Measurements from ENCODE around the gene BSND. TPM values are rescaled to one million over a fixed set of nuclear protein-coding genes. Genes with fewer than 3 reads are reported as not detected.

Gene BSND
- total RNA-seq, 4 donors from 2014 or later, result not detected

GRCh38 chr1:55033265-55033614 is 34.5 kb downstream of the BSND start:
- TF ChIP-seq POLR2A (IDR thresholded peaks at IDR 0.05) (no peak), CTCF (IDR thresholded peaks at IDR 0.05) (no peak)
- WGBS, 2 donors, result 76 to 80% methylated on average over 7 of the region's 7 CpGs
- H3K27me3 ChIP-seq, result no peaks in the 10 kb centered on the region
- no peak overlapping the region for H3K27ac ChIP-seq
- DNase-seq, result no peak
- H3K4me1 ChIP-seq, result no peaks in the 10 kb centered on the region
- H3K4me3 ChIP-seq (replicated peaks in 1 of 3), result no peak overlapping the region
- no peaks in the 10 kb centered on the region for H3K36me3 ChIP-seq
- intact Hi-C loops (cut with DNase I), result no loop called here
- H3K9me3 ChIP-seq, result no peaks in the 10 kb centered on the region

- intact Hi-C loops (cut with DNase I), result no loop called here
- TF ChIP-seq CTCF (IDR thresholded peaks at IDR 0.05), result no peak
Observed at GRCh38 chr1:55034476-55035133, 35.9 kb downstream of the BSND start.

GRCh38 chr1:55035904-55036303 is 37.2 kb downstream of the BSND start:
- no peak for TF ChIP-seq CTCF (IDR thresholded peaks at IDR 0.05)
- no peak for TF ChIP-seq POLR2A (IDR thresholded peaks at IDR 0.05)
- no peak overlapping the region for H3K27ac ChIP-seq
- H3K9me3 ChIP-seq, result no peaks in the 10 kb centered on the region
- H3K4me1 ChIP-seq, result peaks cover 0 to 7% of the 10 kb centered on the region in 2 donors
- no peak overlapping the region for H3K4me3 ChIP-seq (replicated peaks in 1 of 3)
- intact Hi-C loops (cut with DNase I), result no loop called here
- H3K27me3 ChIP-seq, result no peaks in the 10 kb centered on the region
- no peaks in the 10 kb centered on the region for H3K36me3 ChIP-seq
- DNase-seq, result no peak
- 76 to 78% methylated on average over 4 of the region's 4 CpGs for WGBS, 2 donors

More at GRCh38 chr1:55034476-55035133, 35.9 kb downstream of the BSND start:
- no peak for DNase-seq
- H3K36me3 ChIP-seq, result no peaks in the 10 kb centered on the region
- no peak overlapping the region for H3K27ac ChIP-seq
- H3K27me3 ChIP-seq, result no peaks in the 10 kb centered on the region
- H3K4me3 ChIP-seq (replicated peaks in 1 of 3), result no peak overlapping the region
- WGBS, 2 donors, result 81 to 90% methylated on average over 6 of the region's 6 CpGs
- no peaks in the 10 kb centered on the region for H3K9me3 ChIP-seq
- H3K4me1 ChIP-seq, result peaks cover 0 to 3% of the 10 kb centered on the region in 2 donors

- TF ChIP-seq POLR2A (IDR thresholded peaks at IDR 0.05), result no peak
- Histone ChIP-seq H3K9me3 (no peaks in the 10 kb centered on the region), H3K36me3 (no peaks in the 10 kb centered on the region), H3K27me3 (no peaks in the 10 kb centered on the region), H3K4me3 (replicated peaks in 1 of 3) (no peak overlapping the region), H3K27ac (no peak overlapping the region), H3K4me1 (peaks cover 0 to 7% of the 10 kb centered on the region in 2 donors)
- DNase-seq, result no peak
- intact Hi-C loops (cut with DNase I), result no loop called here
- WGBS, 2 donors, result 79 to 85% methylated on average over 8 of the region's 8 CpGs
Observed at GRCh38 chr1:55037733-55038551, 39.2 kb downstream of the BSND start.

GRCh38 chr1:55038552-55038838 is 39.8 kb downstream of the BSND start:
- no peak for DNase-seq
- H3K27me3 ChIP-seq, result no peaks in the 10 kb centered on the region

More at GRCh38 chr1:55038552-55038838, 39.8 kb downstream of the BSND start:
- 91 to 97% methylated on average over 3 of the region's 3 CpGs for WGBS, 2 donors
- intact Hi-C loops (cut with DNase I), result no loop called here
- TF ChIP-seq POLR2A (IDR thresholded peaks at IDR 0.05) (no peak), CTCF (IDR thresholded peaks at IDR 0.05) (no peak)
- Histone ChIP-seq H3K4me3 (replicated peaks in 1 of 3) (no peak overlapping the region), H3K27ac (no peak overlapping the region), H3K36me3 (no peaks in the 10 kb centered on the region), H3K9me3 (no peaks in the 10 kb centered on the region), H3K4me1 (peaks cover 0 to 7% of the 10 kb centered on the region in 2 donors)
